PFSK-1 (cell line): Measurements from ENCODE around the gene CLDN20.

Source experiments
- FOXP2 ChIP-seq: optimal IDR thresholded peaks from 2 replicates; pipeline ENCODE3; 2011; ENCODE audit warnings: borderline replicate concordance, control low read depth, inconsistent platforms; ENCODE audit not compliant: insufficient read depth; ENCODE audit errors: extremely low read length, extremely low read depth
- POLR2AphosphoS5 ChIP-seq: IDR thresholded peaks from 2 replicates; pipeline ENCODE4 v1.6.1; 2012; ENCODE audit warnings: low read depth, mild to moderate bottlenecking, control low read depth, low read length, moderate library complexity
- REST ChIP-seq, 2 experiments: IDR thresholded peaks; 2 replicates each; pipeline versions ENCODE4 v1.6.1 to v1.8.0; 2011 to 2012; ENCODE audit warnings: low read depth in 2 of 2, low read length in 2 of 2, control low read depth in 1 of 2, inconsistent platforms in 1 of 2, mild to moderate bottlenecking in 1 of 2, moderate library complexity in 1 of 2; ENCODE audit not compliant: insufficient read depth in 1 of 2
- SIN3A ChIP-seq: IDR thresholded peaks from 2 replicates; pipeline ENCODE4 v1.6.1; 2012; ENCODE audit warnings: mild to moderate bottlenecking, low read length, moderate library complexity, borderline replicate concordance; ENCODE audit not compliant: insufficient read depth
- TAF1 ChIP-seq: IDR thresholded peaks from 2 replicates; pipeline ENCODE4 v1.6.1; 2012; ENCODE audit warnings: low read length, control low read depth, borderline replicate concordance; ENCODE audit not compliant: insufficient read depth

GRCh38 chr6:155276638-155277037 lies 12.8 kb downstream of the CLDN20 start:
- TF ChIP-seq POLR2AphosphoS5 (no peak), TAF1 (no peak), REST (IDR thresholded peaks at IDR 0.05; ENCODE audit: insufficient read depth in 1 of 2, low read depth in 2 of 2, low read length in 2 of 2) (no peak), SIN3A (no peak), FOXP2 (no peak)
